Liver (tissue), 9 donors: ENCODE results near the gene AIPL1. TPM values are rescaled to one million over a fixed set of nuclear protein-coding genes. Genes with fewer than 3 reads are reported as not detected.

ENCODE experiments used
- DNase-seq: peaks from one replicate; pipeline ENCODE4 v3.0.0-alpha.2; 2017; ENCODE audit warnings: low spot score
- H3K27ac ChIP-seq, 2 donors: one replicate each; pipeline ENCODE4 v1.7.0; 2013; ENCODE audit warnings: inconsistent platforms in 2 of 2, low read length in 2 of 2, control low read depth in 1 of 2, low read depth in 1 of 2, mild to moderate bottlenecking in 1 of 2
- H3K27me3 ChIP-seq, 4 donors: one replicate each; pipeline versions ENCODE4 v1.6.1 to v1.7.0; 2013; ENCODE audit warnings: low read length in 3 of 4, inconsistent platforms in 1 of 4, mild to moderate bottlenecking in 1 of 4, moderate library complexity in 1 of 4; ENCODE audit not compliant: control insufficient read depth in 4 of 4, insufficient read depth in 4 of 4
- H3K36me3 ChIP-seq, 4 donors: one replicate each; pipeline versions ENCODE4 v1.6.1 to v1.7.0; 2013; ENCODE audit warnings: low read length in 3 of 4, mild to moderate bottlenecking in 3 of 4, low read depth in 1 of 4, moderate library complexity in 1 of 4; ENCODE audit not compliant: control insufficient read depth in 4 of 4, insufficient read depth in 3 of 4
- H3K4me1 ChIP-seq, 4 donors: one replicate each; pipeline versions ENCODE4 v1.6.1 to v1.7.0; 2013; ENCODE audit warnings: low read length in 3 of 4, mild to moderate bottlenecking in 3 of 4, moderate library complexity in 1 of 4; ENCODE audit not compliant: control insufficient read depth in 4 of 4, insufficient read depth in 4 of 4
- H3K4me3 ChIP-seq, 3 donors: one replicate each; pipeline versions ENCODE4 v1.6.1 to v1.7.0; 2013; ENCODE audit warnings: low read length in 3 of 3, control low read depth in 1 of 3, low read depth in 1 of 3, mild to moderate bottlenecking in 1 of 3
- H3K9ac ChIP-seq, 2 donors: one replicate each; pipeline ENCODE4 v1.7.0; 2013; ENCODE audit warnings: low read length in 2 of 2, mild to moderate bottlenecking in 2 of 2, moderate library complexity in 2 of 2, control low read depth in 1 of 2, low read depth in 1 of 2
- H3K9me3 ChIP-seq, 4 donors: one replicate each; pipeline versions ENCODE4 v1.6.1 to v1.7.0; 2013; ENCODE audit warnings: low read length in 3 of 4; ENCODE audit not compliant: control insufficient read depth in 4 of 4
- EGR1 ChIP-seq, 2 donors: IDR thresholded peaks; 2 replicates each; pipeline ENCODE4 v1.6.1; 2016 to 2018; ENCODE audit warnings: antibody characterized with exemption in 2 of 2, low read depth in 2 of 2
- FOXA1 ChIP-seq: IDR thresholded peaks from 2 replicates; pipeline ENCODE4 v1.6.1; 2016; ENCODE audit warnings: antibody characterized with exemption
- FOXA2 ChIP-seq: IDR thresholded peaks from 2 replicates; pipeline ENCODE4 v1.6.1; 2016; ENCODE audit warnings: antibody characterized with exemption
- HNF4A ChIP-seq, 2 donors: conservative IDR thresholded peaks; 2 replicates each; pipeline ENCODE4 v1.6.1; 2016; ENCODE audit warnings: antibody characterized with exemption in 2 of 2, mild to moderate bottlenecking in 2 of 2
- HNF4G ChIP-seq: IDR thresholded peaks from 2 replicates; pipeline ENCODE4 v1.6.1; 2016; ENCODE audit warnings: antibody characterized with exemption
- NR2F2 ChIP-seq: IDR thresholded peaks from 2 replicates; pipeline ENCODE4 v1.6.1; 2016; ENCODE audit warnings: antibody characterized with exemption
- RAD21 ChIP-seq, 2 donors: IDR thresholded peaks; 2 replicates each; pipeline ENCODE4 v1.6.1; 2016; ENCODE audit warnings: antibody characterized with exemption in 2 of 2, mild to moderate bottlenecking in 2 of 2
- RXRA ChIP-seq, 2 donors: IDR thresholded peaks; 2 replicates each; pipeline ENCODE4 v1.6.1; 2017 to 2018; ENCODE audit warnings: antibody characterized with exemption in 2 of 2, mild to moderate bottlenecking in 1 of 2
- SP1 ChIP-seq: IDR thresholded peaks from 2 replicates; pipeline ENCODE4 v1.6.1; 2018; ENCODE audit warnings: antibody characterized with exemption, mild to moderate bottlenecking
- YY1 ChIP-seq: IDR thresholded peaks from 2 replicates; pipeline ENCODE4 v1.6.1; 2016; ENCODE audit warnings: antibody characterized with exemption, mild to moderate bottlenecking
- WGBS: extraction: QIAGEN DNeasy Blood & Tissue Kit; methylation state at CpG from one replicate; pipeline ENCODE4 v1.1.7; 2013; 5-methylcytosine and 5-hydroxymethylcytosine counted together
- polyA plus RNA-seq, 2 donors: library from polyadenylated mRNA; stranded (reverse) in 1 of 2; unstranded in 1 of 2; fragments of 200-250 nt in 1 of 2; fragments of >200 nt in 1 of 2; fragmentation: Nextera tagmentation in 1 of 2; extraction: Ambion mirVana in 1 of 2; gene quantifications; one replicate each; pipeline versions ENCODE4 v1.2.1 to v1.2.3, GENCODE V29; 2013 to 2015
- total RNA-seq, 2 donors: library from RNA; depleted of rRNA; stranded (reverse); fragments of >200 nt; gene quantifications; one replicate each; pipeline ENCODE4 v1.2.3, GENCODE V29; 2014
- TF ChIP-seq, protein P1 (sequence below): IDR thresholded peaks from 2 replicates; pipeline ENCODE4 v1.6.1; 2016; ENCODE audit warnings: antibody characterized with exemption
- TF ChIP-seq, protein P2 (sequence below): IDR thresholded peaks from 2 replicates; pipeline ENCODE4 v1.6.1; 2016; ENCODE audit warnings: antibody characterized with exemption, mild to moderate bottlenecking
- TF ChIP-seq, protein P3 (sequence below): IDR thresholded peaks from 2 replicates; pipeline ENCODE4 v1.6.1; 2016; ENCODE audit warnings: antibody characterized with exemption
- TF ChIP-seq, protein P4 (sequence below): fragments of 150-350 bp; IDR thresholded peaks from 2 replicates; pipeline ENCODE4 v1.5.1; 2017; ENCODE audit warnings: improper control_type of control experiment, low read depth, low read length; ENCODE audit not compliant: missing input control
- donor health status: healthy.
- donor health status: healthy.
- donor health status: healthy.
- donor health status: healthy.
- donor health status: healthy.

The AIPL1 gene
- total and polyA plus RNA-seq, 4 donors = not detected

DNA sequence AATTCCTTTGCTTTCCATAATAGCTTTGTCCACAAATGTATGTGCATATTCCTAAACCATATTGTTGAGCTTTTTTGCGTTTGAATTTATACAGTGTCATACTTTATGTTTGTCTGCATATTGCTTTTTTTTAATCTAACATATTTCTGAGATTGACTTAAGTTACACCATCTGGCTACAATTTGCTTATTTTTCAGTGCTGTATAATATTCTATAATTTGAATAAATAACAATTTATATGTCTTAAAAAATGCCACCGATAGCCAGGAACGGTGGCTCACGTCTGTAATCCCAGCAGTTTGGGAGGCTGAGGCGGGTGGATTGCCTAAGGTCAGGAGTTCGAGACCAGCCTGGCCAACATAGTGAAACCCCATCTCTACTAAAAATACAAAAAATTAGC lies 7.9 kb upstream of the AIPL1 start:
- 61% methylated on average over 6 of the region's 6 CpGs for WGBS
- Histone ChIP-seq H3K9ac (no peak overlapping the region), H3K27ac (no peak overlapping the region), H3K9me3 (no peaks in the 10 kb centered on the region), H3K27me3 (peaks cover 0 to 2% (median 0%) of the 10 kb centered on the region in 4 donors), H3K4me3 (no peak overlapping the region), H3K36me3 (no peaks in the 10 kb centered on the region), H3K4me1 (peaks cover 4 to 12% (median 6%) of the 10 kb centered on the region in 4 donors)
- TF ChIP-seq, protein P1, sequence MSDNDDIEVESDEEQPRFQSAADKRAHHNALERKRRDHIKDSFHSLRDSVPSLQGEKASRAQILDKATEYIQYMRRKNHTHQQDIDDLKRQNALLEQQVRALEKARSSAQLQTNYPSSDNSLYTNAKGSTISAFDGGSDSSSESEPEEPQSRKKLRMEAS = no peak
- no peak for TF ChIP-seq FOXA2
- no peak for TF ChIP-seq EGR1 (IDR thresholded peaks at IDR 0.05; ENCODE audit: low read depth in 2 of 2)
- TF ChIP-seq RAD21 (IDR thresholded peaks at IDR 0.05) = no peak
- TF ChIP-seq, protein P2, sequence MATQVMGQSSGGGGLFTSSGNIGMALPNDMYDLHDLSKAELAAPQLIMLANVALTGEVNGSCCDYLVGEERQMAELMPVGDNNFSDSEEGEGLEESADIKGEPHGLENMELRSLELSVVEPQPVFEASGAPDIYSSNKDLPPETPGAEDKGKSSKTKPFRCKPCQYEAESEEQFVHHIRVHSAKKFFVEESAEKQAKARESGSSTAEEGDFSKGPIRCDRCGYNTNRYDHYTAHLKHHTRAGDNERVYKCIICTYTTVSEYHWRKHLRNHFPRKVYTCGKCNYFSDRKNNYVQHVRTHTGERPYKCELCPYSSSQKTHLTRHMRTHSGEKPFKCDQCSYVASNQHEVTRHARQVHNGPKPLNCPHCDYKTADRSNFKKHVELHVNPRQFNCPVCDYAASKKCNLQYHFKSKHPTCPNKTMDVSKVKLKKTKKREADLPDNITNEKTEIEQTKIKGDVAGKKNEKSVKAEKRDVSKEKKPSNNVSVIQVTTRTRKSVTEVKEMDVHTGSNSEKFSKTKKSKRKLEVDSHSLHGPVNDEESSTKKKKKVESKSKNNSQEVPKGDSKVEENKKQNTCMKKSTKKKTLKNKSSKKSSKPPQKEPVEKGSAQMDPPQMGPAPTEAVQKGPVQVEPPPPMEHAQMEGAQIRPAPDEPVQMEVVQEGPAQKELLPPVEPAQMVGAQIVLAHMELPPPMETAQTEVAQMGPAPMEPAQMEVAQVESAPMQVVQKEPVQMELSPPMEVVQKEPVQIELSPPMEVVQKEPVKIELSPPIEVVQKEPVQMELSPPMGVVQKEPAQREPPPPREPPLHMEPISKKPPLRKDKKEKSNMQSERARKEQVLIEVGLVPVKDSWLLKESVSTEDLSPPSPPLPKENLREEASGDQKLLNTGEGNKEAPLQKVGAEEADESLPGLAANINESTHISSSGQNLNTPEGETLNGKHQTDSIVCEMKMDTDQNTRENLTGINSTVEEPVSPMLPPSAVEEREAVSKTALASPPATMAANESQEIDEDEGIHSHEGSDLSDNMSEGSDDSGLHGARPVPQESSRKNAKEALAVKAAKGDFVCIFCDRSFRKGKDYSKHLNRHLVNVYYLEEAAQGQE = no peak
- no peak for TF ChIP-seq SP1
- no peak for TF ChIP-seq NR2F2
- DNase-seq = no peak

DNA sequence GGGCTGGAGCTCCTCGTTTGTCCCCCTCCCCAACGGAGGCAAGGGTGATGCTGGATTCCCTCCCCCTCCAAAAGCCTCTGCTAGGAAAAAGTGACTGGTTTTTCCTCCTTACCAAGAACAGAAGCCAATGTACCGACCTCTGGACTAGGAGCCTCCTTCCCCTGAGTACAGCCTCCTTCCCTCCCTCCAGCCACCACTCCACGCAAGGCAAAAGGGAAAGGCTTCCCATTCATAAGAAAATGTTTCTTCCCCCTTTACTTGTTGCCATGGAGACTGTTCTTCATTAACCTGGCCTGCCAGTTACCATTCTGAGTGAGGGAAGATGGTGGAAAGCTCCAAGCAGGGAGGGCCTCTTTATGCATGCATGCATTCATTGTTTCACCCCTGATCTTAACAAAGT lies 5.0 kb upstream of the AIPL1 start:
- H3K36me3 ChIP-seq = no peaks in the 10 kb centered on the region
- DNase-seq = no peak
- H3K4me3 ChIP-seq = no peak overlapping the region
- H3K27ac ChIP-seq = no peak overlapping the region
- H3K27me3 ChIP-seq = peaks cover 0 to 3% (median 1%) of the 10 kb centered on the region in 4 donors
- TF ChIP-seq FOXA2 (no peak), RAD21 (IDR thresholded peaks at IDR 0.05) (no peak), HNF4G (no peak), RXRA (IDR thresholded peaks at IDR 0.05) (no peak), HNF4A (conservative IDR thresholded peaks at IDR 0.05) (no peak), YY1 (no peak), EGR1 (IDR thresholded peaks at IDR 0.05; ENCODE audit: low read depth in 2 of 2) (no peak), FOXA1 (no peak), NR2F2 (no peak)
- TF ChIP-seq, protein P2 = no peak
- TF ChIP-seq, protein P3, sequence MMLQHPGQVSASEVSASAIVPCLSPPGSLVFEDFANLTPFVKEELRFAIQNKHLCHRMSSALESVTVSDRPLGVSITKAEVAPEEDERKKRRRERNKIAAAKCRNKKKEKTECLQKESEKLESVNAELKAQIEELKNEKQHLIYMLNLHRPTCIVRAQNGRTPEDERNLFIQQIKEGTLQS = no peak
- TF ChIP-seq, protein P4, sequence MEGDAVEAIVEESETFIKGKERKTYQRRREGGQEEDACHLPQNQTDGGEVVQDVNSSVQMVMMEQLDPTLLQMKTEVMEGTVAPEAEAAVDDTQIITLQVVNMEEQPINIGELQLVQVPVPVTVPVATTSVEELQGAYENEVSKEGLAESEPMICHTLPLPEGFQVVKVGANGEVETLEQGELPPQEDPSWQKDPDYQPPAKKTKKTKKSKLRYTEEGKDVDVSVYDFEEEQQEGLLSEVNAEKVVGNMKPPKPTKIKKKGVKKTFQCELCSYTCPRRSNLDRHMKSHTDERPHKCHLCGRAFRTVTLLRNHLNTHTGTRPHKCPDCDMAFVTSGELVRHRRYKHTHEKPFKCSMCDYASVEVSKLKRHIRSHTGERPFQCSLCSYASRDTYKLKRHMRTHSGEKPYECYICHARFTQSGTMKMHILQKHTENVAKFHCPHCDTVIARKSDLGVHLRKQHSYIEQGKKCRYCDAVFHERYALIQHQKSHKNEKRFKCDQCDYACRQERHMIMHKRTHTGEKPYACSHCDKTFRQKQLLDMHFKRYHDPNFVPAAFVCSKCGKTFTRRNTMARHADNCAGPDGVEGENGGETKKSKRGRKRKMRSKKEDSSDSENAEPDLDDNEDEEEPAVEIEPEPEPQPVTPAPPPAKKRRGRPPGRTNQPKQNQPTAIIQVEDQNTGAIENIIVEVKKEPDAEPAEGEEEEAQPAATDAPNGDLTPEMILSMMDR = no peak
- peaks cover 4 to 12% (median 6%) of the 10 kb centered on the region in 4 donors for H3K4me1 ChIP-seq
- WGBS = 69% methylated on average over 4 of the region's 4 CpGs
- H3K9me3 ChIP-seq = no peaks in the 10 kb centered on the region
- no peak overlapping the region for H3K9ac ChIP-seq
